Upper lobe of left lung (tissue), 6 donors: ENCODE data around the gene MVP. TPM values are rescaled to one million over a fixed set of nuclear protein-coding genes. Genes with fewer than 3 reads are reported as not detected.
"Not testable (repeated sequence)": the region's sequence is repeated elsewhere in the genome, so short reads cannot be mapped to it uniquely, and the experiment has no call there.

ENCODE experiments used
- ATAC-seq, 2 donors: fragments of 200-7000 bp; cut with Tn5 transposase; one replicate each; pipeline ENCODE4 v1.9.1; 2022; ENCODE audit warnings: mild to moderate bottlenecking in 2 of 2, moderate library complexity in 2 of 2; ENCODE audit not compliant: low FRiP score in 2 of 2
- DNase-seq, 2 donors: peaks; one replicate each; pipeline ENCODE4 v3.0.0-alpha.2; 2019 to 2020
- H3K27ac ChIP-seq, 4 donors: fragments of 200-600 bp; sonication (generic); one replicate each; pipeline ENCODE4 v1.5.1; 2016 to 2019
- H3K27me3 ChIP-seq, 4 donors: fragments of 200-600 bp; sonication (generic); one replicate each; pipeline ENCODE4 v1.5.1; 2017 to 2019
- H3K36me3 ChIP-seq, 4 donors: fragments of 200-600 bp; sonication (generic); one replicate each; pipeline ENCODE4 v1.5.1; 2016 to 2019
- H3K4me1 ChIP-seq, 4 donors: fragments of 200-600 bp; sonication (generic); one replicate each; pipeline ENCODE4 v1.5.1; 2018 to 2019
- H3K4me3 ChIP-seq, 4 donors: fragments of 200-600 bp; sonication (generic); one replicate each; pipeline ENCODE4 v1.5.1; 2017 to 2019; ENCODE audit warnings: mild to moderate bottlenecking in 2 of 4, moderate library complexity in 1 of 4
- H3K9me3 ChIP-seq, 4 donors: fragments of 200-600 bp; sonication (generic); one replicate each; pipeline ENCODE4 v1.5.1; 2018 to 2019
- CTCF ChIP-seq, 6 experiments: fragments of 450-650 bp in 4 of 6; fragments of 200-600 bp in 2 of 6; sonication (generic) in 2 of 6; IDR thresholded peaks; one replicate each; pipeline ENCODE4 v1.5.1; 2016 to 2019; ENCODE audit warnings: antibody characterized with exemption in 6 of 6
- EP300 ChIP-seq, 4 donors: sonication (generic); formaldehyde crosslinking; IDR thresholded peaks; one replicate each; pipeline ENCODE4 v1.5.1; 2017; ENCODE audit warnings: antibody characterized with exemption in 4 of 4, control low read depth in 2 of 4
- POLR2A ChIP-seq, 4 donors: fragments of 450-650 bp; IDR thresholded peaks; one replicate each; pipeline ENCODE4 v1.5.1; 2016 to 2017; ENCODE audit warnings: antibody characterized with exemption in 4 of 4, mild to moderate bottlenecking in 2 of 4
- POLR2AphosphoS5 ChIP-seq, 2 donors: sonication (generic); formaldehyde crosslinking; IDR thresholded peaks; one replicate each; pipeline ENCODE4 v1.5.1; 2017; ENCODE audit warnings: antibody characterized with exemption in 2 of 2
- WGBS, 2 donors: methylation state at CpG; one replicate each; pipeline ENCODE4 v1.1.5; 2017 to 2018; 5-methylcytosine and 5-hydroxymethylcytosine counted together
- total RNA-seq, 6 donors: library from RNA; depleted of rRNA in 4 of 6; stranded (reverse); fragments of >200 nt in 4 of 6; gene quantifications; one replicate each; pipeline versions ENCODE4 v1.1.0 to v1.2.1, GENCODE V29; 2016 to 2021
- donor health status: DM: no; HTN: no; CAD: no; lungs with moderate emphysema.
- donor health status: DM: no; HTN: yes; CAD: no; lungs with severe emphysema.

MVP gene
- total RNA-seq, 6 donors from 2014 or later: 260 to 411 (median 312) TPM

GRCh38 chr16:29779474-29779873 is 40.8 kb upstream of the MVP start:
- TF ChIP-seq POLR2AphosphoS5 (IDR thresholded peaks at IDR 0.05) (no peak), EP300 (IDR thresholded peaks at IDR 0.05) (no peak), CTCF (IDR thresholded peaks at IDR 0.05) (no peak), POLR2A (IDR thresholded peaks at IDR 0.05) (no peak)
- ATAC-seq: no peak
- DNase-seq: no peak

DNA sequence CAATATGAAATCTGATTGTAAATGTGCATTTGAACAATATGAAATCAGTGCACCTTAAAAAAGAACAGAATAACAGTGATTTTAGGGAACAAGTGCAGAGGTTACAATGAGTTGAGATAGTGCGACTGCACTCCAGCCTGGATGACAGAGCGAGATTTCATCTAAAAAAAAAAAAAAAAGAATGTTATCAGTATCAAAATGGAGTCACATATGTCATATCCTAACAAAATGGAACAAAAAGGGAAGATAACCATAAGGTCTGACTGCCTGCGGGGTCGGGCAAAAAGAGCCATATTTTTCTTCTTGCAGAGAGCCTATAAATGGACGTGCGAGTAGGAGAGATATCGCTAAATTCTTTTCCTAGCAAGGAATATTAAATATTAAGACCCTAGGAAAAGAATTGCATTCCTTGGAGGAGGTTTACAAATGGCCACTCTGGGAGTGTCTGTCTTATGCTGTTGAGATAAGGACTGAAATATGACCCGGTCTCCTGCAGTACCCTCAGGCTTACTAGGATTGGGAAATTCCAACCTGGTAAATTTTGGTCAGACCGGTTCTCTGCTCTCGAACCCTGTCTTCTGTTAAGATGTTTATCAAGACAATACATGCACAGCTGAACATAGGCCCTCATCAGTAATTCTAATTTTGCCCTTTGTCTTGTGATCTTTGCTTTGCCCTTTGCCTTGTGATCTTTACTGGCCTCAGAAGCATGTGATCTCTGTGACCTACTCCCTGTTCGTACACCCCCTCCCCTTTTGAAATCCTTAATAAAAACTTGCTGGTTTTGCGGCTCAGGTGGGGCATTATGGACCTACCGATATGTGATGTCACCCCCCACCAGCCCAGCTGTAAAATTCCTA is 36.9 kb upstream of the MVP start:
- DNase-seq: peak in 1 of 2 donors; percentile 47
- not testable (repeated sequence) for H3K9me3 ChIP-seq, H3K27me3 ChIP-seq, H3K36me3 ChIP-seq, H3K4me3 ChIP-seq, H3K27ac ChIP-seq, ATAC-seq
- WGBS, 2 donors: 66 to 68% methylated on average over 13 of the region's 13 CpGs
- H3K4me1 ChIP-seq: peaks cover 0 to 12% (median 2%) of the 10 kb centered on the region in 4 donors

More at GRCh38 chr16:29779474-29779873, 40.8 kb upstream of the MVP start:
- Histone ChIP-seq H3K27ac (no peak overlapping the region), H3K9me3 (no peaks in the 10 kb centered on the region), H3K27me3 (no peaks in the 10 kb centered on the region), H3K36me3 (no peaks in the 10 kb centered on the region), H3K4me3 (no peak overlapping the region), H3K4me1 (peaks cover 0 to under 1% (median 0%) of the 10 kb centered on the region in 4 donors)
- WGBS, 2 donors: 59 to 71% methylated on average over 10 of the region's 10 CpGs

- H3K27me3 ChIP-seq: no peaks in the 10 kb centered on the region
- peaks cover 0 to 13% (median 2%) of the 10 kb centered on the region in 4 donors for H3K4me1 ChIP-seq
- peak in 1 of 2 donors; percentile 45 for DNase-seq
- H3K36me3 ChIP-seq: no peaks in the 10 kb centered on the region
- H3K9me3 ChIP-seq: no peaks in the 10 kb centered on the region
- TF ChIP-seq CTCF (IDR thresholded peaks at IDR 0.05) (no peak), POLR2AphosphoS5 (IDR thresholded peaks at IDR 0.05) (no peak), POLR2A (IDR thresholded peaks at IDR 0.05) (no peak), EP300 (IDR thresholded peaks at IDR 0.05) (no peak)
- H3K27ac ChIP-seq: no peak overlapping the region
- ATAC-seq: no peak
- H3K4me3 ChIP-seq: no peak overlapping the region
- whole genome bisulfite sequencing, 2 donors: 76 to 89% methylated on average over 2 of the region's 2 CpGs
These were observed 36.1 kb upstream of the MVP start for GRCh38 chr16:29784157-29784556.

- Histone ChIP-seq H3K4me3 (peak overlapping the region in 2 of 4 donors; percentile 23 to 27), H3K4me1 (peaks cover 6 to 21% (median 8%) of the 10 kb centered on the region in 4 donors), H3K27ac (peak overlapping the region in 1 of 4 donors; percentile 11), H3K27me3 (no peaks in the 10 kb centered on the region), H3K36me3 (no peaks in the 10 kb centered on the region), H3K9me3 (no peaks in the 10 kb centered on the region)
- WGBS, 2 donors: 36 to 48% methylated on average over 23 to 38 of the region's 38 CpGs
- no peak for TF ChIP-seq POLR2AphosphoS5 (IDR thresholded peaks at IDR 0.05)
- TF ChIP-seq EP300 (IDR thresholded peaks at IDR 0.05): no peak
- TF ChIP-seq POLR2A (IDR thresholded peaks at IDR 0.05): no peak
- peak; percentile 73 to 79 (median 76) for TF ChIP-seq CTCF (IDR thresholded peaks at IDR 0.05)
- peak; percentile 68 to 94 for DNase-seq
- peak; percentile 74 to 95 for ATAC-seq
These were observed 35.3 kb upstream of the MVP start for GRCh38 chr16:29784901-29785500.

DNA sequence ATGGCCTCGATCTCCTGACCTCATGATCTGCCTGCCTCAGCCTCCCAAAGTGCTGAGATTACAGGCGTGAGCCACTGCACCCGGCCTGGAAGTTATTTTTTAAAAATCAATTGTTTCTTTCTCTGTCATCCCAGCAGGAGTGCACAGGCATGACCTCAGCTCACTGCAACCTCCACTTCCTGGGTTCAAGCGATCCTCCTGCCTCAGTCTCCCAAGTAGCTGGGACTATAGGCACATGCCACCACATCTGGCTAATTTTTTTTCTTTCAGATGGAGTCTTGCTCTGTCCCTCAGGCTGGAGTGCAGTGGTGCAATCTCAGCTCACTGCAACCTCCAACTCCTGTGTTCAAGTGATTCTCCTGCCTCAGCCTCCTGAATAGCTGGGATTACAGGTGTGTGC is 33.1 kb upstream of the MVP start:
- not testable (repeated sequence) for H3K27ac ChIP-seq, DNase-seq, H3K9me3 ChIP-seq, ATAC-seq, H3K4me3 ChIP-seq, H3K36me3 ChIP-seq, H3K27me3 ChIP-seq
- WGBS, 2 donors: 77% methylated on average over 4 of the region's 4 CpGs
- peaks cover 17 to 36% (median 18%) of the 10 kb centered on the region in 4 donors for H3K4me1 ChIP-seq
